ENCODE measurements around the gene ADA. TPM values are rescaled to one million over a fixed set of nuclear protein-coding genes. Genes with fewer than 3 reads are reported as not detected.

The ADA gene
- total RNA-seq, 4 donors from 2014 or later, result 2.2 to 5.1 (median 3.0) TPM

DNA sequence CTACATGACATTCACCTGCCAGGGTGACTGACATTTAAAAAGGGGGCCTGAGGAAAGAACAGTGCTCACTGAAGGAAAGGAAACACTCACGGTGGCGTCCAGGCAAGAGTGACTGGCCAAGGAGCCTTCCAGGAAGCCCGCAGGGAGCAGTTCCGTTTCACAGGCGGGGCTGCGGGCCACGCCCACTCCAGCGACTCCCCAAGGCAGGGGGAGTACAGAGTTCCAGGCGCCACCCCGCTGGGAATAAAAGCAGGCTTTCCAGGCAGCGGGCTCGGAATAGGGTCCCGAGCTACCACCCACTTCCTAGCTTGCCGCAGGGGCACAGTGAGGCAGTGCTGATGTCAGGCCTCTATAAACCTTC lies 34.9 kb downstream of the ADA start:
- no peak for DNase-seq
- intact Hi-C loops (cut with DNase I; ENCODE audit: low total_unique reads) (no loop called here), in situ Hi-C loops (cut with MboI; ENCODE audit: low sequenced_read_pairs in 4 of 4) (loop anchor here (10.0 to 25.0 kb wide), 3 partner anchors 229 to 404 kb away; partner anchors contain the start of gene OSER1 (in 3 of the 4))
- Histone ChIP-seq H3K27ac (peak overlapping the region; percentile 66 to 82 (median 75)), H3K4me1 (peaks cover 23 to 29% of the 10 kb centered on the region in 2 donors), H3K36me3 (peaks cover 3 to 54% of the 10 kb centered on the region in 2 donors), H3K4me3 (no peak overlapping the region), H3K9me3 (no peaks in the 10 kb centered on the region), H3K27me3 (no peaks in the 10 kb centered on the region)
- TF ChIP-seq CTCF (IDR thresholded peaks at IDR 0.05 in 4 of 5, conservative IDR thresholded peaks at IDR 0.05 in 1 of 5) (no peak), POLR2A (IDR thresholded peaks at IDR 0.05) (peak in 1 of 2 donors; percentile 32)
- no peak for ATAC-seq

DNA sequence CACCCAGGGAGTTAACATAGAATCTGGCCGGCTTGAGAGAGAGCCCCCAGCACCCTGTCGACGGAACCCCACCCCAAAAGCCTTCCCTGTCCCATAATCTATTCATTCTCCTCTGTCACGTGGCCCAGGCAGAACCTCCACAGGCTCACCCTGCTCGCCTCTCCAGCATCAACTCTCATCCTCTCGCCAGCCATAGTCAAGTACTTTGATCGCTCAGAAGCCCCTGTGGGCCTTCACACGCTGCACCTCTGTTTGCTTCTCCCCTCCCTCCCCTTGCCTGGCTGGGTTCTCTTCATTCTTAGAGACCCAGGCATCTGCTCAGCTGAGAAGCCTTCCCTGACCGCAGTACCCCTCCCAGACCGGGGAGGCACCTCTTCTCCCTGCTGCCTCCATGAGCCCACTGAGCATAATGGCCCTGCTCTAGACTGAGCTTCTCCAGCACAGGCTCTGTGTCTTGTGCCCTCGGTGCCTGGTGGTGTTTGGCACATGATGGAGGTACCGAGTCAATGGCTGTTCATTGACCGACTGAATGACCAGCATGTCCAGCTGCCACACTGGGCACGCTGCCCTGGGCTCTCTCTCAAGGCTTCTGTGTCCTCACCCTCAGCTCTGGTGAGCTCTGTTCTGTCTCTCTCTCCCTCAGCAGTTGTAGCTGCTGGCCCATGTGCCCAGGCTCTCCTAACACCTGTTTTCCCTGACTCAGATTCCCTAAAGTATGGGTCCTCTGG lies 35.5 kb downstream of the ADA start:
- DNase-seq (peak in 1 of 2 donors; percentile 85), ATAC-seq (peak; percentile 35 to 73)
- Histone ChIP-seq H3K9me3 (no peaks in the 10 kb centered on the region), H3K36me3 (peaks cover 3 to 54% of the 10 kb centered on the region in 2 donors), H3K27me3 (no peaks in the 10 kb centered on the region), H3K4me1 (peaks cover 25 to 34% of the 10 kb centered on the region in 2 donors), H3K4me3 (no peak overlapping the region), H3K27ac (peak overlapping the region; percentile 66 to 82 (median 75))
- intact Hi-C loops (cut with DNase I; ENCODE audit: low total_unique reads) (no loop called here), in situ Hi-C loops (cut with MboI; ENCODE audit: low sequenced_read_pairs in 4 of 4) (loop anchor here (10.0 to 25.0 kb wide), 3 partner anchors 229 to 404 kb away; partner anchors contain the start of gene OSER1 (in 3 of the 4))
- peak in 1 of 2 donors; percentile 7 for TF ChIP-seq POLR2A (IDR thresholded peaks at IDR 0.05)
- no peak for TF ChIP-seq CTCF (IDR thresholded peaks at IDR 0.05 in 4 of 5, conservative IDR thresholded peaks at IDR 0.05 in 1 of 5)

- H3K27ac ChIP-seq, result peak overlapping the region; percentile 66 to 82 (median 75)
- intact Hi-C loops (cut with DNase I; ENCODE audit: low total_unique reads), result no loop called here
- H3K36me3 ChIP-seq, result peaks cover 3 to 54% of the 10 kb centered on the region in 2 donors
- in situ Hi-C loops (cut with MboI; ENCODE audit: low sequenced_read_pairs in 4 of 4), result loop anchor here (10.0 to 25.0 kb wide), 3 partner anchors 228 to 403 kb away; partner anchors contain the start of gene OSER1 (in 3 of the 4)
- ATAC-seq, result no peak
- DNase-seq, result no peak
- H3K9me3 ChIP-seq, result no peaks in the 10 kb centered on the region
- H3K27me3 ChIP-seq, result no peaks in the 10 kb centered on the region
- peaks cover 33 to 41% of the 10 kb centered on the region in 2 donors for H3K4me1 ChIP-seq
- TF ChIP-seq POLR2A (IDR thresholded peaks at IDR 0.05) (no peak), CTCF (IDR thresholded peaks at IDR 0.05 in 4 of 5, conservative IDR thresholded peaks at IDR 0.05 in 1 of 5) (no peak)
- no peak overlapping the region for H3K4me3 ChIP-seq
These were observed 36.2 kb downstream of the ADA start for GRCh38 chr20:44615169-44615791.

- H3K27ac ChIP-seq, result peak overlapping the region; percentile 66 to 82 (median 75)
- ATAC-seq (no peak), DNase-seq (peak in 1 of 2 donors; percentile 60)
- no peak overlapping the region for H3K4me3 ChIP-seq
- no peaks in the 10 kb centered on the region for H3K27me3 ChIP-seq
- H3K36me3 ChIP-seq, result peaks cover 3 to 54% of the 10 kb centered on the region in 2 donors
- intact Hi-C loops (cut with DNase I; ENCODE audit: low total_unique reads), result loop anchor here (5.0 kb wide), 1 partner anchor 402 kb away; the partner anchor contains the start of gene OSER1
- no peak for TF ChIP-seq CTCF (IDR thresholded peaks at IDR 0.05 in 4 of 5, conservative IDR thresholded peaks at IDR 0.05 in 1 of 5)
- no peak for TF ChIP-seq POLR2A (IDR thresholded peaks at IDR 0.05)
- no peaks in the 10 kb centered on the region for H3K9me3 ChIP-seq
- peaks cover 39 to 47% of the 10 kb centered on the region in 2 donors for H3K4me1 ChIP-seq
- in situ Hi-C loops (cut with MboI; ENCODE audit: low sequenced_read_pairs in 4 of 4), result loop anchor here (10.0 to 25.0 kb wide), 3 partner anchors 227 to 402 kb away; partner anchors contain the start of gene OSER1 (in 3 of the 4)
These were observed 37.0 kb downstream of the ADA start for GRCh38 chr20:44614525-44614924.
